ENCODE results near the gene TSPY9. TPM values are rescaled to one million over a fixed set of nuclear protein-coding genes. Genes with fewer than 3 reads are reported as not detected.
"Not testable (repeated sequence)": the region's sequence is repeated elsewhere in the genome, so short reads cannot be mapped to it uniquely, and the experiment has no call there.

TSPY9 gene, protein sequence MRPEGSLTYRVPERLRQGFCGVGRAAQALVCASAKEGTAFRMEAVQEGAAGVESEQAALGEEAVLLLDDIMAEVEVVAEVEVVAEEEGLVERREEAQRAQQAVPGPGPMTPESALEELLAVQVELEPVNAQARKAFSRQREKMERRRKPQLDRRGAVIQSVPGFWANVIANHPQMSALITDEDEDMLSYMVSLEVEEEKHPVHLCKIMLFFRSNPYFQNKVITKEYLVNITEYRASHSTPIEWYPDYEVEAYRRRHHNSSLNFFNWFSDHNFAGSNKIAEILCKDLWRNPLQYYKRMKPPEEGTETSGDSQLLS
- total RNA-seq, result not detected

DNA sequence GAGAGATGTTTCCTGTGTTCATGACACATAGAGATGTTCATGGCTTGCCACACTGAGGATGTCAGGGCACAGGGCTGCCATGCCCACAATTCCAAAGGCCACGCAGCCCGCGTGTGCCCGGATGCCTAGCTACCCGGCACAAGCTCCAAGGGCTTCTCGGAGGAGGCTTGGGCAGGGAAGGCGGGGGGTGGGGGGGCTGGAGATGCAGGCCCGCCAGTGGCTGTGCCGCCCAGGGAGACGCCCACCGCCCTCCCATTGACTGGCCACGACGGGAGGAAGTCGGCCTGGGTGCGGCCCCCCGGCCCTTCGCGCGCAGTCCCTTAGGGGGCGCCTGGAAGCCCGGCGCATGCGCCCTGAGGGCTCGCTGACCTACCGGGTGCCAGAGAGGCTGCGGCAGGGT is at the start of gene TSPY9:
TSS of gene TSPY9 (plus strand) at position 301 of the 400 bp plus-strand sequence. CDS start at position 347, 46 bp downstream.
- not testable (repeated sequence) for ATAC-seq

DNA sequence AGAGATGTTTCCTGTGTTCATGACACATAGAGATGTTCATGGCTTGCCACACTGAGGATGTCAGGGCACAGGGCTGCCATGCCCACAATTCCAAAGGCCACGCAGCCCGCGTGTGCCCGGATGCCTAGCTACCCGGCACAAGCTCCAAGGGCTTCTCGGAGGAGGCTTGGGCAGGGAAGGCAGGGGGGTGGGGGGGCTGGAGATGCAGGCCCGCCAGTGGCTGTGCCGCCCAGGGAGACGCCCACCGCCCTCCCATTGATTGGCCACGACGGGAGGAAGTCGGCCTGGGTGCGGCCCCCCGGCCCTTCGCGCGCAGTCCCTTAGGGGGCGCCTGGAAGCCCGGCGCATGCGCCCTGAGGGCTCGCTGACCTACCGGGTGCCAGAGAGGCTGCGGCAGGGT is 20.4 kb upstream of the TSPY9 start, which contains the start of gene TSPY1:
TSS of gene TSPY1 (plus strand) at position 301 of the 400 bp plus-strand sequence. CDS start at position 347, 46 bp downstream.
- not testable (repeated sequence) for ATAC-seq

DNA sequence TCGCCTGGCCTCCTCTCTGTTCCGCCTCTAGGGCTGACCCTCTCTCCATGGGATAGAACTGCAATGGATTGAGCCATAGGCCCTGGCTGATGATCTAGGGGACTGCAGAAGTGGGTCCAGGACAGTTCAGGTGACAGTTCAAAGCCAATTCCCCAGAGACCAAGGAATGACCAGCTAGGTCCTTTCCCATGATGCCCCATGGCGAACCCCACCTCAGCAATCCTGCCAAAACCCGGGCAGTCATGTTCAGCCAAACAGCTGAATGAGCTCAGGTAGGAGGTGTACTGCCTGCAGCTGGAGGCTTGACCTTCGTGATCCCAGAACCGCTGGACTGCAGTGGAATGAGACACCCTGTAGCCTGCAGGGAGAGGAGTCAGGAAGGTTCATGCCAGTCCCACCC is 17.3 kb downstream of the TSPY9 start:
- not testable (repeated sequence) for ATAC-seq

DNA sequence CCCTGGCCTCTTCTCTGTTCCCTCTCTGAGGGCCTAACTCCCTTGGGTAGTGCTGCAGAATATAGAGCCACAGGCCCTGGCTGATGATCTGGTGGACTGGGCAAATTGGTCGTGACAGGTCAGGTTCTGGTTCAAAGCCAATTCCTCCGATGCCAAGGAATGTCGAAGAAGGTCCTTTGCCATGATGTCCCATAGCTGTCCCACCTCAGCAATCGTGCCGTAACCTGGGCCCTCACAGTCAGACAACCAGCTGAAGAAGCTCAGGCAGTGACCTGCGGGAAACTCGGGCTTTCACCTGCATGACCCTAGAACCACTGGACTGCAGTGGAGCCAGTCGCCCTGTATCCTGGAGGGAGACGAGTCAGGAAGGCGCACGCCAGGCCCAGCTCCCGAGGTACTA is 29.2 kb downstream of the TSPY9 start:
- not testable (repeated sequence) for ATAC-seq

DNA sequence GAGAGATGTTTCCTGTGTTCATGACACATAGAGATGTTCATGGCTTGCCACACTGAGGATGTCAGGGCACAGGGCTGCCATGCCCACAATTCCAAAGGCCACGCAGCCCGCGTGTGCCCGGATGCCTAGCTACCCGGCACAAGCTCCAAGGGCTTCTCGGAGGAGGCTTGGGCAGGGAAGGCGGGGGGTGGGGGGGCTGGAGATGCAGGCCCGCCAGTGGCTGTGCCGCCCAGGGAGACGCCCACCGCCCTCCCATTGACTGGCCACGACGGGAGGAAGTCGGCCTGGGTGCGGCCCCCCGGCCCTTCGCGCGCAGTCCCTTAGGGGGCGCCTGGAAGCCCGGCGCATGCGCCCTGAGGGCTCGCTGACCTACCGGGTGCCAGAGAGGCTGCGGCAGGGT is 40.5 kb downstream of the TSPY9 start, which contains the start of gene TSPY10:
TSS of gene TSPY10 (plus strand) at position 301 of the 400 bp plus-strand sequence. CDS start at position 347, 46 bp downstream.
- not testable (repeated sequence) for ATAC-seq

Other genes starting within 250 kb of the TSPY9 start
- gene TSPY4, start 149.8 kb upstream of the TSPY9 start, total RNA-seq, result not detected
- not detected for gene TSPY8, start 129.5 kb upstream of the TSPY9 start, total RNA-seq
- not detected for gene TSPY3, start 88.8 kb upstream of the TSPY9 start, total RNA-seq
- gene TSPY1, start 20.3 kb upstream of the TSPY9 start, total RNA-seq, result not detected
- gene TSPY10, start 40.6 kb downstream of the TSPY9 start, total RNA-seq, result not detected

Measured in esophagus mucosa (tissue), 1 donor.